ENCODE measurements around the gene TRPM5.

TRPM5 gene

GRCh38 chr11:2466869-2467694, 22.8 kb upstream of the TRPM5 start:
- H3K36me3 ChIP-seq (replicated peaks), result no peaks in the 10 kb centered on the region
- H3K27ac ChIP-seq, result no peak overlapping the region
- DNase-seq, result no peak
- no peaks in the 10 kb centered on the region for H3K27me3 ChIP-seq (replicated peaks)
- TF ChIP-seq CTCF (IDR thresholded peaks at IDR 0.05; ENCODE audit: low read depth, low read length, missing control alignments), result no peak
- in situ Hi-C loops (cut with HindIII; ENCODE audit: low pct_ligation_motif_present, low sequenced_read_pairs), result no loop called here
- no peak overlapping the region for H3K4me3 ChIP-seq (ENCODE audit: low read depth, low read length)

- H3K36me3 ChIP-seq (replicated peaks), result no peaks in the 10 kb centered on the region
- no peak for DNase-seq
- TF ChIP-seq CTCF (IDR thresholded peaks at IDR 0.05; ENCODE audit: low read depth, low read length, missing control alignments), result no peak
- no peak overlapping the region for H3K4me3 ChIP-seq (ENCODE audit: low read depth, low read length)
- H3K27ac ChIP-seq, result no peak overlapping the region
- in situ Hi-C loops (cut with HindIII; ENCODE audit: low pct_ligation_motif_present, low sequenced_read_pairs), result no loop called here
- no peaks in the 10 kb centered on the region for H3K27me3 ChIP-seq (replicated peaks)
Observed at GRCh38 chr11:2466069-2466801, 21.9 kb upstream of the TRPM5 start.

GRCh38 chr11:2465202-2466068, 21.1 kb upstream of the TRPM5 start:
- Histone ChIP-seq H3K27ac (no peak overlapping the region), H3K36me3 (replicated peaks) (no peaks in the 10 kb centered on the region), H3K27me3 (replicated peaks) (no peaks in the 10 kb centered on the region), H3K4me3 (ENCODE audit: low read depth, low read length) (no peak overlapping the region)
- no peak for TF ChIP-seq CTCF (IDR thresholded peaks at IDR 0.05; ENCODE audit: low read depth, low read length, missing control alignments)
- in situ Hi-C loops (cut with HindIII; ENCODE audit: low pct_ligation_motif_present, low sequenced_read_pairs), result no loop called here
- no peak for DNase-seq

GRCh38 chr11:2464451-2465165, 20.3 kb upstream of the TRPM5 start:
- no peaks in the 10 kb centered on the region for H3K36me3 ChIP-seq (replicated peaks)
- H3K27ac ChIP-seq, result no peak overlapping the region
- no peak overlapping the region for H3K4me3 ChIP-seq (ENCODE audit: low read depth, low read length)
- TF ChIP-seq CTCF (IDR thresholded peaks at IDR 0.05; ENCODE audit: low read depth, low read length, missing control alignments), result no peak
- DNase-seq, result no peak
- in situ Hi-C loops (cut with HindIII; ENCODE audit: low pct_ligation_motif_present, low sequenced_read_pairs), result no loop called here
- H3K27me3 ChIP-seq (replicated peaks), result no peaks in the 10 kb centered on the region

GRCh38 chr11:2463766-2464277, 19.5 kb upstream of the TRPM5 start:
- TF ChIP-seq CTCF (IDR thresholded peaks at IDR 0.05; ENCODE audit: low read depth, low read length, missing control alignments), result no peak

More at GRCh38 chr11:2463766-2464277, 19.5 kb upstream of the TRPM5 start:
- Histone ChIP-seq H3K27ac (no peak overlapping the region), H3K36me3 (replicated peaks) (no peaks in the 10 kb centered on the region), H3K27me3 (replicated peaks) (no peaks in the 10 kb centered on the region), H3K4me3 (ENCODE audit: low read depth, low read length) (no peak overlapping the region)
- no peak for DNase-seq
- in situ Hi-C loops (cut with HindIII; ENCODE audit: low pct_ligation_motif_present, low sequenced_read_pairs), result no loop called here

Data from brain microvascular endothelial cell (primary cell).